NCI-H69 (cell line): ENCODE results near the gene FAM181A.

Source experiments
- DNase-seq: peaks from one replicate; lab custom pipeline; 2025; lab: John Stamatoyannopoulos, UW

Gene FAM181A

DNA sequence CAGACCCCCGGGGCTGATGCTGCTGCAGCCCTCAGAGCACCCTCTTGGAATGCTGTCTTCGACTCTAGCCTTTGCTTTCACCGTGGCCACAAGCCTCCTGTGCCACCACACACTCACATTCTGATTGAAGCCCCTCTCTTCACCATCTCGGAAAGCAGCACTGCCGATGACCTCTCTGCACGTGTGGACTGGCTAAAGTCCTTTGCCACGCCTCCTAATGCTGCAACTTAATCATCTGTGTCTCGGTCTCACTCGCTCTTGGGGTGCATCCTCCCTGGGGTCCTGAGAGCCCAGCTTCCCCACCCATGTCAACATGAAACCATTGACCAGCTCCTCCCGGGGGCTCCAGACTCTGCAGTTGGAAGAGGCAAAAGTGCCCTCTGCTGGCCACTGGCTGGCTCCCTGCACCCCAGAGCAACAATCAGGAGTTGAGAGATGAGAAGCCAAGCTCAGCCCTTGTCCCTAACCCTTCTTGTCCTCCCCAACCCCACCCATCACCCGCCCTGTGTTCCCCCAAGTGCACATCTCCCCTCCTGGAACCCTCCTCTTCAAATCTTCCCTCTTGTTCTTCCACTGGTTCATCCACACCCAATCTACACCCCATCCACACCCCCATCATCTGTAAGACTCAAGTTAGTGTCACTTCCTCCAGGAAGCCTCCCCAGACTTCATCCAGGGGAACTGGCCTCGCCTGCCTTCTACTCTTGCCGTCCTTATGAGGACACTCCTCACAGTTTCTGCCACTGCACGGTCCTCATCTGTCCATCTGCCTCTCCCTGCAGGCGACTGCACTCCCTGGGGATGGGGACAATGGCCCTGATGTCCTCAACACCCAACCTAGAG is 23.6 kb upstream of the FAM181A start:
- peak; percentile 48 for DNase-seq

DNA sequence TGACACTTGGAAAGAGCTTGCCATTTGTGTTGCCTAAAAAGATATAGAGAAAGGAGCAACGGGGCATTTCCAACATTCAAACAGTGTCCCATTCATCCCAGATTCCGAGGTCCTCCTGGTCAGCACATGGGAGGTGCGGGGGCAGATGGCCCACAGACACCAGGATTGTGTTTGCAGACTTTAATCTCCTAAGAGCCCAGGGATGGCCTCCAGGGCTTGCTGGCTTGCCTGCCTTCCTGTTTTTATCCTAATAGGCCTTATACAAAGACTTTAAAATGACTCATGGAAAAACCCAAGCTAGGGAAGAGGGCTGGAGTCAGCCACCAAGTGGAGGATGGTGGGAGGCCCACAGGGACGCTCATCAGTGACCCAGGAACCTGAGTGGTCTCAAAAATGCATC is 21.5 kb upstream of the FAM181A start:
- DNase-seq = no peak

DNA sequence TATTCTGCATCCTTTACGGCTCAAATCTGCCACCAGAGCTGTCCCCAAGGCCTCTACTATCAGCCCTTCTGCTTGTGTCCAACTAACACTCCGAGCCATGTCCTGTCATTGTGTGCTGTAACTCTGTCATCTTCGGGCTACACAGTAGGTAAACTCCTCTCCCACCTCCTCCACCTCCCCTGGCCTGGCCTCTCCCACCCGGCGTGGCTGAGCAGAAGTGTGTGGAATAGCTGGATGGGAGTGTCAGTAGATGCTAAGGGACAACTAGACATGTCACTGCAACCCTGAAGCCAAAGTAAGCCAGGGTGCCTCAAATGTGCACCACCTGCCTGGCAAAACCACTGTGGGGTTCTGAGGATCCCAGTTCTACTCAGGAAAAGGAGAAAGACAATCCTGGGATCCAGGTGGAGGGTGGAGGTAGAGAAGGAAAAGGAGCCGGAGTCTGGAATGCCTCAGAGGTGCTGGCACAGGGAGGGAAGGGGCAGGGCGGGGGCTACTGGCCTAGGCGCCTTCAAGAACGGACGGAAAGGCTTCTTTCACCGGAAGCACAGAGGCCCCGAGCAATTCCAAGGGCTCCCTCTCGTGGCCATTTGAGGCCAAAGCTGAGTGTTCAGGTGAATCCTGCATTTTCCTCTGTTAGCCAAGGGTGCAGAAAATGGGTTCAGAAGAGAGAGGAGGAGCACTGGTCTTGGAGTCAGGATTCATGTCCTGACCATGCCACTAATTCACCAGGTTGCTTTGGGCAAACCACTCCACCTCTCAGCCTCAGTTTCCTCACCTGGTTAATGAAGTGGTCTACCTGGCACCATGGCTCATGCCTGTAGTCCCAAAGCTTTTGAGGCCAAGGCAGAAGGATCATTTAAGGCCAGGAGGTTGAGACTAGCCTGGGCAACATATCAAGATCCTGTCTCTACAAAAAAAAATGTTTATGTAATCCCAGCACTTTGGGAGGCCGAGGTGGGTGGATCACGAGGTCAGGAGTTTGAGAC is 20.5 kb upstream of the FAM181A start:
- DNase-seq = peak; percentile 86

DNA sequence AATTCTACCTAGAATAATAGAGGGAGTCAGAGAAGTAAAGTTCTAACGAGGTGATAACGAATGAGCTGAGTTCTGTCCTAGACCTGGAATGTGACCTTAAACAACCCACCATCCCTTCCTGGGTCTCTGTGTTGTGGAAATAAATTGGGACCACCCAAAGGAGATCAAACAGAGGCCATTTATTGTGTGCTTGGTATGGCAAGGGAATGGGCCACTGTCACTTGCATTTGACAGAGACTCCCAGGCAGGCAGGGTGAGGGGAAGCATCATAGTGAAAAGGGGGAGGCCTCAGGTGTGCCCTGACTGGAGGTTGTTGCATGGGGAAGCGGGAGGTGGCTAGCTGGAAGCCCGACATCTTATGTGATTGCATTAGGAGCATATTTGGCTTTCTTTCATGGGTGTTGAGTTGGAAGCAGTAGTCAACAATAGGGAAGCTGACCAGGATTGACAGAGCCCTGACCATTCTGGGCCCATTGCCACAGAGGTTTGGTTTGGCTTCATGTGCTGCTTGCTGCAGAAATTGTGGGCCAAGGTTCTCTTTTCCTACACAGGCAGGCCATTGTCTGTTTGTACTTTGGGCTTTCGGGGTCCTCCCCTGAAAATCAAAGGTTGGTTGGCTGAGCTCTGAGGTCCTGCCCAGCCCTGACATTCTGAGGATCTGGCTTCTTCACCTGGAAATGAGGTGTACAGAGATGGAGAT is 17.6 kb upstream of the FAM181A start:
- no peak for DNase-seq

DNA sequence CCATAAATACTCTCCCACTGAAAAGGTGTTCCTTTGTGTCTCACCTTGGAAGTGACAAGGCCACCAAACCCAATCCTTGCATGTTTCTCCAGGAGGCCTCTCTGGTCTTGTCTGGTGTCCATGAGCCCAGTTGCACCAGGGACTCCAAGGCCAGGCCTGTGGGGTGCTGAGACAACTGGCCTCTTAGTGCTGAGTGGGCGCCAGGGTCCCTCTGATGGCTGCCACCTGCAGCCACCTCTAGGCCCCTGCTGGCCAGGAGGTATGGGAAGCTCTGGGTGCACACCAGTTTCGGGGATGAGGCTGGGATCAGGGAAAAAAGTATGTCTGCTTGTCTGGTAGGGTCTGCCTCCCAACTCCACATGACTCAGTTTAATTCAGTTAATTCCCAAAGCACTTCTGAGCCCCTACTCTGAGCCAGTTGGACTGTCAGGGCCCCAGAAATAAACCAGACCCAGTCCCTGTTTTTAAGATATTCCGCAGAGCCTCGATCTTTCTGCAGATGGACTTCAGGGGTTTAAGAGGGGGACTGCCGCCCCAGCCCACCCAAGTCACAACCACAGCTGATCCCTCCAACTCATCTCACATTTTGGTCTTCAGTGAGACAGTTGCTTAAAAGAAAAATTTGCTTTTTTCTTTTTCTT is 15.0 kb upstream of the FAM181A start:
- DNase-seq = no peak

DNA sequence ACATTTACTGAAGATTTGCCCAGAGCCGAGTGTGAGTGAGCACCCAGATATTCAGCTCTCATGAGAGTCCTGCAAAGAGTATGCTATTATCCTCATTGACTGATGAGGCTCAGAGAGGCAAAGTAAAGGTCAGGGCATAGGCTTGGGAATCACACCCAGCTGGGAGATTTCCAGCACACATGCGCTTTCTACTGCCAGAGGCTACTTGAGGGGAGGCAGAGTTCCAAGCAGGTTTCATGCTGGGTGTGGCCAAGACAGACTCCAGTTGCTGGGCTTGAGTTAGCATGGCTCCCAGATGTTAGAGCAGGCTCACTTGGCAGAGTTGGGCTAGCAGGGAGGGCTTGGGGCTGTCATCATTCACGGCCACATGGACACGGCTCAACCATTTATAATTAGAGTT is 14.4 kb upstream of the FAM181A start:
- DNase-seq = no peak

DNA sequence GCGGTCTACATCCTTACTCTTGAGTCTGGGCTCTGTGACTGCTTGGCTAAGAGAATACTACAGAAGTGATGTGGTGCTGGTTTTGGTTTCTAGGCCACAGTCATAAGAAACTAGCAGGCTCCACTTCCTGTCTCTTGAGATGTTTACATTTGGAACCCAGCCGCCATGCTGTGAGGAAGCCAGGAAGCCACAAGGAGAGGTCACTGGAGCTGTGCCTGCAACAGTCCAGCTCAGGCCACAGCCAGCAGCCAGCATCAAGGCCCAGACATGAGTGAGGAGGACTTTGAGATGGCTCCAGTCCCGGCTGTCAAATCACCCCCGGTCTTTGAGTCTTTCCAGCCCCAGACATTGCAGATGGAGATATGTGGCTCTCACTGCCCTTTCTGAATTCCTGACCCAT is 12.9 kb upstream of the FAM181A start:
- no peak for DNase-seq

DNA sequence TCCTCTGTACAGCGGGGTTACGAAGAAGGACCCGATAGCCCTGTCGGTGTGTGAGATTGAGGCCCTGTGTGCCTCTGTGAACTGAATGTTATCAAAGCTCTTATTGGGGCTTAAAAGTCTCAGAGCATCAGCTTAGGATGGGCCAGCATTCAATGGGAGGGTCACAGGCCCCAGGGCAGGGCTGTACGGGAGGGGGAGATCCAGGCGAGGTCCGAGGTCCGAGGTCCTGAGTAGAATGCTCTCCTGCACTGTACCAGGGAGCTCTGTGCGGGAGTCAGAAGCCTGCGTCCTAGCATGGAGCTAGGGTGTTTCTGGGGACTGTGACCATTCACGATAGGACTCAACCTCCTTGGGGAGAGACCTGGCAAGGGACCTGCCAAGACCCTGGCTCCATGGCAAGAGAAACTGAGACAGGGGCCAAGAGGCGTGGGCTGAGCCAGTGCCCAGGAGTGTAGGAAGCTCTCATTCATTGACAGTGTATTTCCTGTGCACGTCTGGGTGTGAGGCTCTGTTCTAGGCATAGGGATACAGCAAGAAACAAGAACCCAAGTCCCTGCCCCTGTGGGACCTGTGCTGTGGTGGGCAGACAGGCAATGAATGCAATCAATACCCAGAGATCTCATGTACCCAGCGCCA is 12.0 kb upstream of the FAM181A start:
- DNase-seq = no peak

DNA sequence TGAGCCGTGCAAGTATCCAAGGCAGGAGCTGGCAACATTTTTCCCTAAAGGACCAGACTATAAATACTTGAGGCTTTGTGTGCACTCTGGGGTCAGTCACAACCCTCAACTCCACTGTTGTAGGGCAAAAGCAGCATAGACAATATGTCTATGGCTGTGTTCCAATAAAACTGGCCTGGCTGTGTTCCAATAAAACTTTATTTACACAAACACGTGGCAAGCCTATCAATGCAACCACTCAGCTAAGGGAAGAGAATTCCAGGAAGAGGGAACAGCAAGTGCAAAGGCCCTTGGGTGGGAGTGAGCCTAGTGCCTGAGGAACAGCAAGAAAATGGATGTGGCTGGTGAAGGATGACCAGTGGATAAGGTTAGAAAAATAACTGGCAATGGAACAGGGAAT is 11.3 kb upstream of the FAM181A start:
- peak; percentile 27 for DNase-seq

DNA sequence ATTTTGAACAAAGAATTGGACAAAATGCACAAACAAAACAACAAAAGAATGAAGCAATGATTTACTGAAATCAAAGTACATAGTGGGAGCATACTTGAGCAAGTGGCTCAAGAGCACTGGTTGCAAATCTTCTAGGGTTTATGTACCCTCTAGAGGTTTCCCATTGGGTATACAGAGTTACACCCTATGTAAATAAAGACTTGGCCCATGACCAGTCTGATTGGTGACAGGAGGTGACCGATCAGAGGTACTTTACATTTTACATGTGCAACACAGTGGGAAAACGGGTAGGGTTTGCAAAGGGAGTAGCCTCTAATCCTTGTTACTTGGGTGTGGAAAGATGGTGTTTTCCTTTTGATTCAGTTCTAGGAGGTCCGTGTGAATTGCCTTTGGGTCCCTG is 10.6 kb upstream of the FAM181A start:
- DNase-seq = no peak

DNA sequence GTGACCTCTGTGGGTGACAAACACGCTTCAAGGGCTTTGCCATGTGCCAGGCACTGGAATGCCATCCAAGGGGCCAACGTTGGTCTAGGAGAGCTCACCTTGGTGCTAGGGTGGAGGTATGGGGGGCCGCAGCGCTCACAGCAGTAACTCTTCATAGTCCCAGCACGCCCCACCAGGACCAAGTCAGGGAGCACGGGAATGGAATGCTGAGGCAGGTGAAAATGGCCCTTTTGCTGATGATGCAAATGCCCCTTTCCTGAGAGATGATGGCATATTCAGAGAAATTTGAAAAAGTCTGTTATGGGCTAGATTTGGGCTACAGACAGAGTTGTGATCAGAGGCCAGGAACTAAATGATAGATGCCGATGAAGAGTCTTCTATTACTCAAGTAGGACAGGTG is 10.0 kb upstream of the FAM181A start:
- DNase-seq = no peak

DNA sequence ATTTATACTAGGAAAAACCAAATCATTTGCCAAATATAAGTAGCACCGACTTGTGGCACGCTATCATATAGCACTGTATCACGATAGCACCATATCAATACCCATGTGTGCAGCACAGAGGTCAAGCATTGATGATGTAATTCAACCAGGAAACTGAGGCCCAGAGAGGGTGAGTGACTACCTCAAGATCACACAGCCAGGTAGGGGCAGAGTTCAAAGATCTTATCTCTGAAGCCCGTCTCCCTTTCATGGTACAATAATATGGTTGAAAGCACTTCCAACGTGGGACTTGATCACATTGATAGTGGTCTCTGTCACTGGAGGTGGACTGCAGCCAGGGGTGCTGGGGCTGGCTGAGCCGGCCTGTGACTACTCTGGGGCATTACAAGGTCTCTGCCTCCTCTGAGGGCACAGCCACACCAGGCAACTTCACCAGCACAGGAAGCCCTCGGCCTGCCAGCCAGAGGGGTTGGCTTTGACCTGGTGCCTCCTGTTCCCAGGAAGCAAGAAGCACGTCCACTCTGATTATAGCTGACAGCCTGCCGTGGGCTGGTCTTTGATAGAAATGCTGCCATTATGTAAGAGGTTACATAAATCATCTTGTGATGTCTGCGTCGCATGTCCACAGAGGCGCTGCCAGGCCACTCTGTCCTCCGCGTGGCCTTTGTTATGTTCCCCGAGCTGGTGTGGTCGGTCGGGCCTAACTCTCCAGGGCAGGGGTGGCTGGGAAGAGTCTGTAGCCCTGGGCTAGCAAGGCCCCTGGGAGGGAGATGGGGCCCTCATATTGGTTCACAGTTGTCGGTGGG is 5.9 kb upstream of the FAM181A start:
- no peak for DNase-seq

DNA sequence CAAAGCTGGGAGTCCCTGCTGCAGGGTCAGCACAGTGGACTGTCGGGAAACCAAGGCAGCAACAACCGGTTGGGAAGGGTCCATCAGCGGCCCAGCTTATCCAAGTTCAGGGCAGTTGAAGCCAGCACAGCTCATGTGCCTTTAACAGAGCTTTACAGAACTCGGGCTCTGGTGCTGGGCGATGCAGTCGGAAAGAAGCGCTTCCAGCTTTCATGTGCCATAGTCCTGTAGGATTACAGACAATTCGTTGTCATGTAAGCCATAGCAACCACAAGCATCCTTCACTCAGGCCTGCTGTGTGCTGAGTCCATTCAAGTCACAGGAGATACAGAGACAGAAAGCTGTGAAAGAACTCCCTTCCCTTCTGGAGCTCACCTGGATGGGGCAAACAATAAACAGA is 3.5 kb upstream of the FAM181A start:
- no peak for DNase-seq

DNA sequence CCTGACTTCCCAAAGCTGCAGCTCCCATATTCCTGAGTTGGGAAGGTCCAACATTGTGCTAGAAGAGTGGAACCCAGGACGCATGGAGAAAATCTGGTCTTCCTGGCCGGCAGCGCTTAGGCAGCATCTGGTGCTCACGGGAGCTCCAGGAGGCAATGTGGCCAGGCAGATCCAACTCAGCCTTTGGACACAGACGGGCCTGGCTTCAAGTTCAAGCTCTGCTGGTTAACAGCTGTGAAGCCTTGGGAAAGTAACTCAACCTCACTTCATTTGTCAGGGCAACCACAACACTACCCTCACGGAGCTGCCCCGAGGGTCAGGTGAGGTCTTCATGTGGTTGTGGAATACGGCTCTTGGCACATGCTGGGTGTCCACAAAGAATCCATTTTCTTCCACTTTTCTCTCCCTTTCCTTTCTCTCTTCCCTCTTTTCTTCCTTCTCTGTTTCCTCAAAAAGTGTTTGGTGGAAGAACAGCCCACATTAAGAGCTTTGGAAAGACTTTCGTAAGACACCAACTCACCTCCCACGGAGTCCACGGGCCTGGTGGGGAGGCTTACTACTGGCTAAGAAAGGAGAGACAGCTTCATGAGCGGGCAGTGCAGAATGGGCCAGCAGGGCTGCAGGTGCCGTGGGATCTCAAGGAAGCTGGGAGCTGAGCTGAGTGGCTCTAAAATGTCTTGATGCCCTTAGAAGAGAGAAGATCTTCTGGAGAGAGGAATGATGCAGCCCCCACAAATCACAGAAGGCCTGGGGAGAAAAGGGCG is 2.4 kb upstream of the FAM181A start:
- DNase-seq = no peak

DNA sequence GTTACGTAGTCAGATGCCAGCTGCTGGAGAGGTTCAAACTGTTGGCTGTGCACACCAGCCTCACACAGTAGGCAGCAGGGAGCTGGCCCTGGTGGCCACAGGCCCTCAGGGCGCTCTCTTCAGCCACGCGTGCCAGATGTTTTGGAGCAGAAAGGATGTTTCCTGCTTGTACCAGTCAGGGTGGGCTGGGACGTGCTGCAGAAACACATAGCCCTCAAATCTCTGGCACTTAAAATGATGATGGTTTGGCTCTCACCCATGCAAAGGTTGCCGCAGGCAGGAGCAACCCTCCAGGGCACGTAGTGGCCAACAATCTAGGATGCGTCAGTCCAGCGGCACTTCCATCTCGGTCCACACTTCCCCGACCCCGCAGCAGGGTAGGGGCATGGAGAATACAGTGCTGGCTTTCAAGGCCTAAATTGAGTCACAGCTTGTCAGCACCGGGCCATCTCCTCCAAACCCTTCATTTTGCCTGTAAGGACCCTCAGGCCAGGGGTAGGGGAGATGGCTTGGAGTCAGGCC is 1.7 kb upstream of the FAM181A start:
- DNase-seq = peak; percentile 51

DNA sequence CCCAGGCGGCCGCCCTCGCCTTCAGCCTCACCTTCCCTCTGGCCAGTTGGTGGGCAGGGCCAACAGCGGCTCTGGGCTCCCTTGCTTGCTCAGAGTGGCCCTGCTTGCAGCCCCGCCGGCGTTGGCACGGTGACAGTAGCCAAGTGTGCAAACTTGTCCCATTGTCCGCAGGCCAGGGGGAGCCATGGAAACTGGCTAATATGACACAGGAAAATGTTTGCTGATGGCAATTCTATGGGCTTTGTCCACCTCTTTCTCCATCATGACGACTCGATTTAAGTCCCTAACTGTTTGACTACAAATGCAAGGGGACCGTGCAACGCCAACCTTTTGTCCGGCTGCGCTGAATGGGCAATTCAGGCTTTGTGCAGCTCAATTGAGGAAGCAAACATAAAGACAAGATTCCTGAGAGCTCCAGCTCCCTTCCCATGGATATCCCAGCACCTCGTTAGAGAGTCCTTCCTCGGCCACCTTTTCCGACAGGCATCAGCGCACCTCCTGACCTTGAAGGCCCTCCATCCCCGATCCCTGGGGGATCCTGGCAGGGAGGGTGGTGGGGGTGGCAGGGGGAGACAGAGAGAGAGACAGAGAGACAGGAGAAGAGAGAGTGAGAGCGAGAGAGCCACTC is 785 bp upstream of the FAM181A start:
- DNase-seq = peak; percentile 96

DNA sequence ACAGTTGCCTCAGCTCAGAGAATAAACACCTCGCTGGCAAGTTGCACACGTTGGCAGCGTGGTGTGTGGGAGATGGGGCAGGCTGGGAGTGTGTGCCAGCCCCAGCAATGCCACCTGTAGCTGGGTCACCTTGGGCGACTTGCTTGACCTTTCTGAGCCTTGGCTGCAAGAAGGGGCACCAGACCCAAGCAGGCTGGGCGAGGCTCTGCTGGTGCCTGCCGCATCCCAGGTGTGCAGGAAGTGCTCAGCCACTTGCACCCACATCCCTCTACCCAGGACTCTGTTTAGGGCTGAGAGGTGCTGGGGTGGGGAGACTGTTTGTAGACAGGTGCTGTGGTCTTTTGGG is 629 bp downstream of the FAM181A start:
- no peak for DNase-seq

DNA sequence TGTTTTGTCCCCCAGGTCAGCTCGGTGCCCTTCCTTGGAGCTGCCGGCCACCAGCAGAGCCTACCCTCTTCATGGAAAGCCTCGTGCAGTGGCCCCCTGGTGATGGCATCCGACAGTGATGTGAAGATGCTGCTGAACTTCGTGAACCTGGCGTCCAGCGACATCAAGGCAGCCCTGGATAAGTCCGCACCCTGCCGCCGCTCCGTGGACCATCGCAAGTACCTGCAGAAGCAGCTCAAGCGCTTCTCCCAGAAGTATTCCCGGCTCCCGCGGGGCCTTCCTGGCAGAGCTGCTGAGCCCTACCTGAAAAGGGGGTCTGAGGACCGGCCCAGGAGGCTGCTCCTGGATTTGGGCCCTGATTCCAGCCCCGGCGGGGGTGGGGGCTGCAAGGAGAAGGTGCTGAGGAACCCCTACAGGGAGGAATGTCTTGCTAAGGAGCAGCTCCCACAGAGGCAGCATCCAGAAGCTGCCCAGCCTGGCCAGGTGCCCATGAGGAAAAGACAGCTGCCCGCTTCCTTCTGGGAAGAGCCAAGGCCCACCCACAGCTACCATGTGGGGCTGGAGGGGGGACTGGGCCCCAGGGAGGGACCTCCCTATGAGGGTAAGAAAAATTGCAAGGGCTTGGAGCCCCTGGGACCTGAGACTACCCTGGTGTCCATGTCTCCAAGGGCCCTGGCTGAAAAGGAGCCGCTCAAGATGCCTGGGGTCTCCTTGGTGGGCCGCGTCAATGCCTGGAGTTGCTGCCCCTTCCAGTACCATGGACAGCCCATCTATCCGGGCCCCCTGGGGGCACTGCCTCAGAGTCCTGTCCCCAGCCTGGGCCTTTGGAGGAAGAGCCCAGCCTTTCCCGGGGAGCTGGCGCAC is 1.3 kb downstream of the FAM181A start:
- DNase-seq = no peak
